ENCODE data around the gene GPR179. TPM values are rescaled to one million over a fixed set of nuclear protein-coding genes. Genes with fewer than 3 reads are reported as not detected.

Gene GPR179
- polyA plus RNA-seq, 2 of the 4 experiments (the other 2 are of a cell fraction): 0.04 to 0.08 TPM

- ATAC-seq (no peak), FAIRE-seq (no peak), DNase-seq (ENCODE audit: low read depth in 1 of 2, low spot score in 1 of 2) (no peak)
- Histone ChIP-seq H3K9me3 (no peaks in the 10 kb centered on the region), H3K4me3 (no peak overlapping the region), H3K4me1 (no peaks in the 10 kb centered on the region; the same call in 2 of the 3 replicates), H3K27ac (no peak overlapping the region), H3K4me2 (no peak overlapping the region)
- POLR2A ChIA-PET: no interaction called here
- TF ChIP-seq MAFK (IDR thresholded peaks at IDR 0.05; ENCODE audit: partially characterized antibody): no peak
- no peak for TF ChIP-seq SREBF2 (IDR thresholded peaks at IDR 0.05)
- TF ChIP-seq ATOH8 (CRISPR knock-in tag; IDR thresholded peaks at IDR 0.05; ENCODE audit: low read depth): no peak
- TF ChIP-seq CBX8 (IDR thresholded peaks at IDR 0.05): no peak
- CTCF ChIA-PET: interaction anchor here (1.2 to 30.7 kb wide), 4 partner anchors 3 to 328 kb away, joined by 4 to 675 read pairs (median 439); partner anchors contain the start of genes GPR179 and SOCS7
These were observed 3.9 kb downstream of the GPR179 start for GRCh38 chr17:38339891-38340290.

GRCh38 chr17:38338535-38338934 lies 5.2 kb downstream of the GPR179 start:
- ATAC-seq: no peak
- H3K4me2 ChIP-seq: no peak overlapping the region
- FAIRE-seq: no peak
- no peak overlapping the region for H3K4me3 ChIP-seq
- DNase-seq (ENCODE audit: low read depth in 1 of 2, low spot score in 1 of 2): no peak
- H3K4me1 ChIP-seq: no peaks in the 10 kb centered on the region; the same call in 2 of the 3 replicates
- no peak for TF ChIP-seq E2F6 (IDR thresholded peaks at IDR 0.05; ENCODE audit: borderline replicate concordance, low read depth)
- no peaks in the 10 kb centered on the region for H3K9me3 ChIP-seq
- CTCF ChIA-PET: interaction anchor here (1.0 to 30.7 kb wide), 3 partner anchors 5 to 21 kb away, joined by 3 to 675 read pairs (median 675); partner anchors contain the start of genes GPR179 and SOCS7
- WGBS (ENCODE audit: missing lambda C conversion rate): 67% methylated on average over 4 of the region's 4 CpGs
- POLR2A ChIA-PET: no interaction called here
- H3K27ac ChIP-seq: no peak overlapping the region

GRCh38 chr17:38338053-38338452 lies 5.7 kb downstream of the GPR179 start:
- CTCF ChIA-PET: interaction anchor here (1.0 to 30.7 kb wide), 3 partner anchors 5 to 22 kb away, joined by 3 to 675 read pairs (median 675); partner anchors contain the start of genes GPR179 and SOCS7
- Histone ChIP-seq H3K27ac (no peak overlapping the region), H3K9me3 (no peaks in the 10 kb centered on the region), H3K4me2 (no peak overlapping the region), H3K4me1 (no peaks in the 10 kb centered on the region; the same call in 2 of the 3 replicates), H3K4me3 (no peak overlapping the region)
- ATAC-seq (no peak), DNase-seq (ENCODE audit: low read depth in 1 of 2, low spot score in 1 of 2) (no peak), FAIRE-seq (no peak)
- 58% methylated on average over 5 of the region's 5 CpGs for WGBS (ENCODE audit: missing lambda C conversion rate)
- POLR2A ChIA-PET: no interaction called here
- TF ChIP-seq HOXB13 (CRISPR knock-in tag; IDR thresholded peaks at IDR 0.05; ENCODE audit: low read depth) (no peak), ATOH8 (CRISPR knock-in tag; IDR thresholded peaks at IDR 0.05; ENCODE audit: low read depth) (no peak), REST (IDR thresholded peaks at IDR 0.05) (no peak), RNF2 (IDR thresholded peaks at IDR 0.05; ENCODE audit: borderline replicate concordance, low read depth) (no peak), HDAC2 (IDR thresholded peaks at IDR 0.05) (no peak), JUN (IDR thresholded peaks at IDR 0.05) (no peak)

GRCh38 chr17:38336838-38337237 lies 6.9 kb downstream of the GPR179 start:
- Histone ChIP-seq H3K9me3 (no peaks in the 10 kb centered on the region), H3K4me3 (no peak overlapping the region), H3K4me1 (no peaks in the 10 kb centered on the region; the same call in 2 of the 3 replicates), H3K27ac (no peak overlapping the region), H3K4me2 (no peak overlapping the region)
- 82% methylated on average over 11 of the region's 11 CpGs for WGBS (ENCODE audit: missing lambda C conversion rate)
- no peak for FAIRE-seq
- POLR2A ChIA-PET: no interaction called here
- CTCF ChIA-PET: interaction anchor here (0.6 to 30.7 kb wide), 3 partner anchors 6 to 248 kb away, joined by 3 to 675 read pairs (median 675); partner anchors contain the start of genes GPR179 and SOCS7
- DNase-seq (ENCODE audit: low read depth in 1 of 2, low spot score in 1 of 2): no peak
- ATAC-seq: no peak
- no peak for TF ChIP-seq REST (IDR thresholded peaks at IDR 0.05)
